ENCODE measurements around the gene MICU1.
A peak's percentile ranks its signal among the peaks of the same experiment; 100 is the strongest.

MICU1 gene

GRCh38 chr10:72630144-72630543, 4.3 kb upstream of the MICU1 start:
- no peak for DNase-seq

- no peak for DNase-seq
Measured at GRCh38 chr10:72626444-72626754, 520 bp upstream of the MICU1 start.

DNA sequence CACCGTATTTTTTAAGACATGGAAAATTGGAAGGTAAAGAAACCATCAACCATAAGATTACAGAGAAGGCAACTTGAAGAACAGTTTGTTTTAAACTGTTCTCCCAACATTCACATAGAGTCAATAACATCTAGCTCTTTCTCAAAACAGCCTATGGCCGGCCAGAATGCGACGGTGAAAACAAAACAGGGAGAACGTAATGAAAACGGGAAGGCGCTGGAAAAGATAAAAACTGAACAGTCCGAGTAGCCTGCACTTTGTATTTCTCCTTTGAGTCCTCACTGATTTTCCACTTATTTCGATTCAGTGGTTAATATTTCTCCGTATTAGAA, 637 bp downstream of the MICU1 start:
- DNase-seq: no peak

DNA sequence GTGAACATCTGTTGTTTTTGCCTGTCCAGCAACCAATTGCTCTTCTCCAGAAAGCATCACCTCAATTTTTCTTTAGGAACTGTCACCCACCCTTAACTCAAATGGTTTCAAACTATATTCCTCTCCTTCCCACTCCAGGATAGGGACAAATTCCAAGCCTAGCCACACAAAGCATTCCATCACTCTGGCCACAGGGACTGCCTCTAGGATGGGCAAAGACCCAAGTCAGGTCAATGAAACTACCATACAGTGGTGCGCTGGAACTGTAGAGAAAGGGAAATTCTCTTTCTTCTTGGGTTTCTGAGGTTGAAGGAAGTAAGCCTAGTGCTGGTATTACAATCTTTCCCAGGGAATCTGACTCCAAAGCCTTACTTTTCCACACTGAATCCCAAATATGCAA, 3.6 kb downstream of the MICU1 start:
- DNase-seq: no peak

DNA sequence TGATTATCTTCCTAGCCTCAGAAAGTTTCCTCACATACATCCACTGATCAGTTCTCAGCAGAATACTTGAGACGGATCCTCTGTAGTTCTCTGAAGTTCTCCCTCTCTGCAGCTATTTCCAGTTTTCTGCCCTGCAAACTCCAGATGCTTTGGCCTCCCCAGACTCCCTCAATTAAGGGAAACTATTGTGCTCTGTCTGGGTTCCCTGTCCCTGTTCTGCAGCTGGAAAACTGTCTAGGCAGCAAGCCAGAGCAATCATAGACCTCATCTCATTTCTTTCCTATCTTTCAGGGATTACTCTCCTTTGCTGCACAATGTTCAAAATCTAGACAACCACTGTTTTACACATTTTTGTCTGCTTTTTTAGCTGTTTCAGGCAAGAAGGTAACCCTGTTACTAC, 9.2 kb downstream of the MICU1 start:
- no peak for DNase-seq

- no peak for DNase-seq
Measured at GRCh38 chr10:72615970-72616369, 9.9 kb downstream of the MICU1 start.

DNA sequence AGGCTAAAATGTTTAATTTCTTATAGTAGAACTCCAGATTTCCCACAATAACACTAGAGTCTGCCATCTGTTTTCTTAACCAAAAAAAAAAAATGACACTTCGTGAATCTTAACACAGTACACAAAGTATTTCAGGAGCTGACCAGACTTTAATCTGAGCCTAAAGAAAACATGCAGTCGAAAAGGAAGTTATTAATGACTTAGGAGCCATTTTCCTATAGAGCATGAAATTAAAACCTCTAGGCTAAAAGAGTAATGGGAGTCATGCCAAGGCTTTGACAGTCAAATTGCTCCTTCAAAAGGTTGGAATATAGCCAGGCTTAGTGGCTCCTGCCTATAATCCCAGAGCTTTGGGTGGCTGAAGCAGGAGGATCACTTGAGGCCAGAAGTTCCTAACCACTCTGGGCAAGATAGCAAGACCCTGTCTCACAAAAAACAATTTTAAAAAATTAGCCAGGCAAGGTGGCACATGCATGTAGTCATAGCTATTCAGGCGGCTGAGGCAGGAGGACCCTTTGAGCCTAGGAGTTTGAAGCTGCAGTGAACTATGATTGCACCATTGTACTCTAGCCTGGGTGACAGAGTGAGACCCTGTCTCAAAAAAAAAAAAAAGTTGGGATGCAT, 13.6 kb downstream of the MICU1 start:
- no peak for DNase-seq

DNA sequence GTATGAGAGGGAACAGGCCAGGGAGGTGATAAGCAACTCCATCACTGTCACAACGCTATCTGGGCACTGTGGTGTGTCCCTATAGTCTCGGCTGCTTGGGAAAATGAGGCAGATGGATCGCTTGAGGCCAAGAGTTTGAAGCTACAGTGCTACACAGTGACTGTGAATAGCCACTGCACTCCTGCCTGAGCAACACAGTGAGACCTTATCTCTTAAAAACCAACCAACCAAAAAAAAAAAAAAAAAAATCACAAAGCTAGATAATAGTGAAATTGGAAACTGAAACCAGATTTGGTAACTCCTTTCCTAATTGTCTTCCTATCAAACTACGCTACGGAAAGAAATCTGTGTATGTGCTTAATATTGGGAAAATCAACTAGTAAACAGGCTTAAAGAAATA, 14.1 kb downstream of the MICU1 start:
- no peak for DNase-seq

GRCh38 chr10:72610466-72610865, 15.4 kb downstream of the MICU1 start:
- DNase-seq: no peak

- DNase-seq: no peak
Measured at GRCh38 chr10:72605122-72605521, 20.8 kb downstream of the MICU1 start.

DNA sequence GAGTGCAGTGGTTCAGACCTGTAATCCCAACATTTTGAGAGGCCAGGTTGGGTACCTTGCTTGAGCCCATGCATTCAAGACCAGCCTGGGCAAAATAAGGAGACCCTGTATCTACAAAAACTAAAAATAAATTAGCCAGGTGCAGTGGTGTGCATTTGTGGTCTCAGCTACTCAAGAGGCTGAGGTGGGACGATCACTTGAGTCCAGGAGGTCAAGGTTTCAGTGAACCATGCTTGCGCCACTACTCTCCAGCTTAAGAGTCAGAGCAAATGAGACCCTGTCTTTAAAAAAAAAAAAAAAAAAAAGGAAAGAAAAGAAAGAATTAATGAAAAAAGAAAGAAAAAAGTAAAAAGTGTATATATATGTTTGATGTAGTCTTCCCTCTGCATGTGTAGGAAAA, 24.7 kb downstream of the MICU1 start:
- no peak for DNase-seq

- DNase-seq: no peak
Measured at GRCh38 chr10:72598769-72599701, 26.8 kb downstream of the MICU1 start.

DNA sequence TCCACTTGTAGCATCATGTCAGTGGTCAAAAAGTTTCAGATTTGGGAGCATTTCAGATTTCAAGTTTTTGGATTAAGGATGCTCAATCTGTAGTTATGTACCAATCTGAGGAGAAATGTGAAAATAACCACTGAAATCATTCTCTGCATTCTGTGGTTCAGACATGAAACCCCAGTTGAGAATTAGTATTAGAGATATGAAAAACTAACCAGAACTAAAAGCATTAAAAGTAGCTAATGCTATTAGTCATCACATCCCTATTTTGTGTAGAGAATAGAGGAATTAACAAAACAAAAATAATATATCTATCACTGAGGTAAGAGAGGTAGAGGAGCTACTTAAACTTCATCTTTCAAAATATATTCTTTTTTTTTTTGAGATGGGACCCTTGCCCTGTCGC, 28.0 kb downstream of the MICU1 start:
- DNase-seq: no peak

DNA sequence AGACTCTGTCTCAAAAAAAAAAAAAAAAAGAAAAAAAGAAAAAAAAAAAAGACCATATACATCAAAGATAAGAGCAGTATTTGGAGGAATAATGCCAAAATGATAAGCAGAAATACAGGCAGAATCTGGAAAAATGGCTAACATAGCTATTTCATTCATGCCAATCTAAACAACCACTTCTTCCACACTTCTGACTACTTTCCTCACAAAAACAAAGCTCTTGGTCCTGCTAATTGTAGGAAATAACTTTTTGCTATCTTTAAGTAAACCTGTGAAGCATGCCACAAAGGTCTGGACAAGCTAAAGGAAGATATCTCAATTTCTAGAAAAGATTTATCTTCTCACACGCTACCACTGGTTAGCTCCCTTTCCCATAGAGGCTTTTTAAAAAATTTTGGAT, 30.4 kb downstream of the MICU1 start:
- no peak for DNase-seq

DNA sequence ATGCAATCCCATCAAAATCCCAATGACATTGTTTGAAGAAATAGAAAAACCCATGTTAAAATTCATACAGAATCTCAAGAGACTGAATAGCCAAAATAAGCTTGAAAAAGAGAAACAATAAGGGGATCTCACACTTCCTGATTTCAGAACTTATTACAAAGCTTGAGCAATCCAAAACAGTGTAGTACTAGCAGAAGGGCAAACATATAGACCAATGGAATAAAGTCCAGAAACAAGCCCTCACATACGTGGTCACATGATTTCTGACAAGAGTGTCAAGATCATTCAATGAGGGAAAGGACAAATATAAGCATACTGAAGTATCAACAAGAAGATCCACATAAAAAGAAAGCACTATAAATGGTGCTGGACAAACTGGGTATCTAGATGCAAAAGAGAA, 31.9 kb downstream of the MICU1 start:
- DNase-seq: peak; percentile 83

DNA sequence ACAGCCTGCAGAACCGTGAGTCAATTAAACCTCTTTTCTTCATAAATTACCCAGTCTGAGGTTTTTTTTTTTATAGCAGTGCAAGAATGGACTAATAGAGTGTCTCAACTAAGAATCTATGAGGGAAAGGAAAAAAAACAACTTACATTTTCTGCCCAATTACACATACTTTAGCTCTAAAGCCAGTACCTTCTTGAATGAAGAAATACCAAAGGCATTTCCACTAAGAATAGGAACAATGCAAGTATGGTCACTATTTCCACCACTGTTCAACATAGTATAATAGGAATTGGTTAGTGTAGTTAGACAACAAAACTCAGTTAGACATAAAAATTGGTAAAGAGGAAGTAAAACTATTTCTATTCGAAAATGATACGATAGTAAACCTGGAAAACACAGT, 37.6 kb downstream of the MICU1 start:
- DNase-seq: no peak

DNA sequence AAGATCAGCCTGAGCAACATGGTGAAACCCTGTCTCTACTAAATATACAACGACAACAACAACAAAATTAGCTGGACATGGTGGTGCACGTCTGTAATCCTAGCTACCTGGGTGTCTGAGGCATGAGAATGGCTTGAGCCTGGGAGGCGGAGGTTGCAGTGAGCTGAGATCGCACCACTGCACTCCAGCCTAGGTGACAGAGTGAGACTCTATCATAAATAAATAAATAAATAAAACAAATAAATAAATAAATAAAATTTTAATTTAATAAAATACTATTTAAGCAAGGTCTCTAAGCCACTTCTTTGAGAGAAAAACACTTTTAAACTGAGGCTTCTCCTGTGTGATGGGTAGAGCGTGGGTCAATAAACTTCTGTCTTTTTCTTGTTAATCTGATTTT, 38.3 kb downstream of the MICU1 start:
- DNase-seq: no peak

- DNase-seq: no peak
Measured at GRCh38 chr10:72574636-72575035, 51.2 kb downstream of the MICU1 start.

- DNase-seq: no peak
Measured at GRCh38 chr10:72573079-72573478, 52.8 kb downstream of the MICU1 start.

GRCh38 chr10:72567889-72568640, 57.8 kb downstream of the MICU1 start:
- no peak for DNase-seq

DNA sequence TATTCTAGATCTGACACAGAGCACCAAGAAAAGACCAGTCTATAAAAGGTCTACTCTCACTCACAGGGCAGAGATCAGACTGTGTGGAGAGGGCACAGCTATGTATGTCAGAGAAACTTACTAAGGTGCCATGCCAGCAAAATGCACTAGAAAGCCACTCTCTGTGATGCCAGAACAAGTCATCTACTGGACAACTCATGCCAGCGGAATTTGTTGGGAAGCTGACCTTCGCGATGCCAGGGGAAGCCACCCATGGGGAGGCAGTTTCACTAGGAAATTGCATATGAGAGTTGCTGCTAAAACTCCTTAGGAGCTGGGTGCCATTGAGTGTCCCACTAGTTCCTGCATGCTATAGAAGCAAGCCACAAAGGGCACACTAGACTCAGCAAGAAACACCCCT, 58.5 kb downstream of the MICU1 start:
- DNase-seq: no peak

DNA sequence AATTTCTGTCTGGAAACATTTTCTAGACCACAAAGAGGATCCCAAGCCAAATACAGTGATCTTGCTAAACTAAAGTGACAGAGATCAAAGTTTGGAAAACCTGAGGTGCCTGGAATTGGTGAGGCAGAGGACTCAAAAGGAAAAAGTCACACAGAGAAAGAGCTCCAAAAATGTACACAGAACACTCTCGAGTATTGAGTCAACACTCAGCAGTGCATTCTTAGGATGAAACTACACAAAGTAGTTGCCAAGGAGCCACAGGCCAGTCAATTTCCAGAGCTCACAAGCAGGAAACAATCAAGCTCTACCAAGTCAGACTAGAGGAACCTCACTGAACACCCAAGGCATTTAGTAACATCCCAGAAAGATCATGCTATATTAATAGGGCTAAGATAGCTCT, 61.3 kb downstream of the MICU1 start:
- no peak for DNase-seq

GRCh38 chr10:72563327-72563932, 62.4 kb downstream of the MICU1 start:
- DNase-seq: peak; percentile 53

DNA sequence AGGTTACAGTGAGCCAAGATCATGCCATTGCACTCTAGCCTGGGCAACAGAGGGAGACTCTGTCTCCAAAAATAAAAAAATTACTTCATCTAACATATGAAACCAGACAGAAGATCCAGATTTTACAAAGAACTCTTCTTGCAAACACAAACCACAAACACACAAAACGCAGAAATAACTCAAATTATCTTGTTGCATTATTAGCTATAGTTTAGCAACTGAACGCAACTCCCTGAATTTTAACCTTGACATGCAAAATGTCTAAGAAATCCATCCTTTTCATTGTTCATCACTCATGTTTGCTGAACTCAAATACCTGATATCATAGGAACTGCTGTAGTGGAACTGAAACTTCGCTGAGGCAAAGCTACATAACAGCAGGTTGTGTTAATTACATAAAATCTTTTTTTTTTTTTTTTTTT, 64.1 kb downstream of the MICU1 start:
- DNase-seq: no peak

All from SIG-M5 (cell line).